ENCODE results near the gene RNU1-2. TPM values are rescaled to one million over a fixed set of nuclear protein-coding genes. Genes with fewer than 3 reads are reported as not detected.

Gene RNU1-2
- total and polyA plus RNA-seq, 2 of the 8 experiments (the other 6 are each of a cell fraction or from before 2014, with no cell fraction given), result 145 to 1,303 TPM

- TF ChIP-seq RAD21 (IDR thresholded peaks at IDR 0.05 in 1 of 2, conservative IDR thresholded peaks at IDR 0.05 in 1 of 2; ENCODE audit: low read depth in 2 of 2, low read length in 2 of 2) (no peak), RFX5 (IDR thresholded peaks at IDR 0.05; ENCODE audit: borderline replicate concordance, low read depth, low read length) (no peak), CBX8 (IDR thresholded peaks at IDR 0.05; ENCODE audit: borderline replicate concordance, low read depth, low read length) (no peak), CHD7 (IDR thresholded peaks at IDR 0.05; ENCODE audit: insufficient replicate concordance, low read length) (no peak)
Observed at GRCh38 chr1:16938351-16939321, 42.9 kb downstream of the RNU1-2 start (continued).

All from H1 (cell line).